ENCODE data around the gene CDC42EP2.
A peak's percentile ranks its signal among the peaks of the same experiment; 100 is the strongest.
"Not testable (repeated sequence)": the region's sequence is repeated elsewhere in the genome, so short reads cannot be mapped to it uniquely, and the experiment has no call there.

CDC42EP2 gene

GRCh38 chr11:65321828-65322485 is 7.3 kb downstream of the CDC42EP2 start:
- DNase-seq: no peak

GRCh38 chr11:65323813-65324212 is 9.1 kb downstream of the CDC42EP2 start:
- DNase-seq: no peak

DNA sequence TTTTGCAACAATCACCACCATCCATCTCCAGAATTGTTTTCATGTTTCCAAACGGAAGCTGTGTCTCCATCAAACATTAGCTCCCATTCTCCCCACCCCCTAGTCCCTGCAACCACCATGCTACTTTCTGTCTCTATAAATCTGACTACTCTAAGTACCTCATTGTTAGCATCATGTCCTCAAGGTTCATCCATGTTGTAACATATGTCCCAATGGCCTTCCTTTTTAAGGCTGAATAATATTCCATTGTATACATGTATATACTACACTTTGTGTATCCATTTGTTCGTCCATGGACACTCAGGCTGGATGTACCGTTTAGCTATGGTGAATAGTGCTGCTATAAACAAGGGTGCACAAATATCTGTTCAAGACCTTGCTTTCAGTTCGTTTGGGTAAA is 10.8 kb downstream of the CDC42EP2 start:
- DNase-seq: no peak

DNA sequence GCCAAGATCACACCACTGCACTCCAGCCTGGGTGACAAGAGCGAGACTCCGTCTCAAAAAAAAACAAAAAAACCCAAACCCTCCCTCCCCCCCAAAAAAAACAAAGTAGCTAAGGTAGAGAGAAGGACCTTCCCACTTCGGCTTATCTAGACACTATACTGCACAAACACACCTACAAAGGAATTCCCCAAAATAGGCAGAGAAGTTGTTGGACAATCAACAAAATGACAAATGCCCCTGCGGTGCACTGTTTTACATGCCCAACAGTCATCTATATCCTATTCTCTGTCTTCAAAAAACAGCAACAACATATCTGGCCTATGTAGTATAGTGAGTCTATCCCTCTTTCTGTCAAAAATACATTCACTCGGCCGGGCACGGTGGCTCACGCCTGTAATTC is 12.4 kb downstream of the CDC42EP2 start:
- no peak for DNase-seq

DNA sequence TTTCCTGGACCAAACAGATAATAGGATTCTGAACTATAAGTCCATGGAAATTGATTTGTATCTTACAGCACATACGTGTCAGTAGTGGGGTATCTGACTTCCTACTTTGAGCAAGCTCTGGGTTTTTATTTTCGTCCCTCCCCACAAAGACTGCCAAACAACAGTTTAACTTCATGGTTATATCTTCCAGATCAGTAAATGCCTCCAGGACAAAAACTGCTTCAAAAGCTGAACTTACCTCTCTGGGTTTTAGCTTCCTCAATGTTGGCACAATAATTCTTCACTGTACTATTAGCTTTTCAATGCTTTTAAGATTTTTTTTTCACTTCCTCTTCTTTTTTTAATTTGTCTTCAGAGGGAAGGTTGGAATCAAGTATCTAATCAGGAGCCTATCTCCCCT is 14.8 kb downstream of the CDC42EP2 start:
- DNase-seq: no peak

DNA sequence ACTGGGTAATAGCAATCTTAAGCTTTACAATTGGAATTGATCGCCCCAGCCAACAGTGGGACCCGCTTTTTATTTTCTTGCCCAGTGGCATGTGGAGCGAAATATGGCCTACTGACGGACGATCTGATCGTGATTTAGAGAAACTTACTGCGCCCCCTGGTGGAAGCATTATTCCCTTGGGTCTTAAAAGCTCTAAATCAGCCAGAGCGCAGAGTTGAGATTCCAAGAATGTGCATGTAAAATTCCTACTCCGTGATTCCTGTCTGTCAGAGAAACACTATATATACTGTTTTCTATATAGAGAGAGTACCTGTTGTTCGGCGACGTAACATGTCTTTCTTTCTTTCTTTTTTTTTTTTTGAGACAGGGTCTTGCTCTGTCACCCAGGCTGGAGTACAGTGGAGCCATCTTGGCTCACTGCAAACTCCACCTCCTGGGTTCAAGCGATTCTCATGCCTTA is 15.3 kb downstream of the CDC42EP2 start:
- peak; percentile 88 for DNase-seq

- DNase-seq: no peak
Observed at GRCh38 chr11:65330544-65330943, 15.9 kb downstream of the CDC42EP2 start.

DNA sequence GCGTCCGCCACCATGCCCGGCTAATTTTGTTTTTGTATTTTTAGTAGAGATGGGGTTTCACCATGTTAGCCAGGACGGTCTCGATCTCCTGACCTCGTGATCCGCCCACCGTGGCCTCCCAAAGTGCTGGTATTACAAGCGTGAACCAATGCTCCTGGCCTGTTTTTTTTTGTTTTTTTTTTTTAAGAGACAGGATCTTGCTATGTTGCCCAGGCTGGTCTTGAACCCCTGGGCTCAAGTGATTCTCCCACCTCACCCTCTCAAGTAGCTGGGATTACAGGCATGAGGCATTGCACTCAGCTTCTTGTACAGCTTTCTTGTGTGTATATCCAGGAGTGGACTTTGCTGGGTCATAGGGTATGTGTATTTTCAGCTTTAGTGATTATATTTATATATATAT is 17.9 kb downstream of the CDC42EP2 start:
- DNase-seq: not testable (repeated sequence)

- no peak for DNase-seq
Observed at GRCh38 chr11:65334696-65335295, 20.1 kb downstream of the CDC42EP2 start.

- no peak for DNase-seq
Observed at GRCh38 chr11:65338676-65339075, 24.0 kb downstream of the CDC42EP2 start.

DNA sequence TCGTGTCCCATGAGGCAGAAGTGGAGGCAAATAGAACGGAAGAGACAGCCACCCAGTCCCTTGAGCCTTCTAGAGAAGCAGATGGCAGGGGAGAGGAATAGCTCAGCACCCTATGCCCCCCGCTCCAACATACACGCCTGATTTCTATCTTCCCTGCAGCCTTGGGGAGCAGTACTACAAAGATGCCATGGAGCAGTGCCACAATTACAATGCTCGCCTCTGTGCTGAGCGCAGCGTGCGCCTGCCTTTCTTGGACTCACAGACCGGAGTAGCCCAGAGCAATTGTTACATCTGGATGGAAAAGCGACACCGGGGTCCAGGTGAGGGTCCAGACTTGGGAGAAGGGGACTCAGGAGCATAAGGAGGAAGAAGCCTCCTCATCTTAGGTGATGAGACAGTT is 25.6 kb downstream of the CDC42EP2 start:
- DNase-seq: no peak

- DNase-seq: no peak
Observed at GRCh38 chr11:65341856-65342255, 27.2 kb downstream of the CDC42EP2 start.

GRCh38 chr11:65351511-65351910 is 36.8 kb downstream of the CDC42EP2 start:
- DNase-seq: no peak

- no peak for DNase-seq
Observed at GRCh38 chr11:65352783-65353182, 38.1 kb downstream of the CDC42EP2 start.

GRCh38 chr11:65353376-65353775 is 38.7 kb downstream of the CDC42EP2 start:
- no peak for DNase-seq

DNA sequence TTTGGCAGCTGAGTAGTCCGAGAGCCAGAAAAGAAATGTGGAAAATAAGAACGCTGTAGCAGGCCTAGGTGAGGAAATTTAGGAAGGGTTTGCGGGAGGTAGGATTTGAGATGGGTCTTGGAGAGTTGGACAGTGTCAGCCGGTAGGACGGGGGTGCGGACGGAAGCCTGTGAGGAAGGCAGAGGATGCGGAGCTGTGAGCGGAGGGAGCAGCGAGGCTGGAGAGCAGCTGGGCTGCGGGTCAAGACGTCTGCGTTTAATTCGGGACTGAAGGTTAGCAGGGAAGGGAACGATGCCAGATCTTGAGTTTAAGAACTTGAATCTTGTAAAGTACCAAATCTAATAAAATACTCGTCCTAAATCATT is 39.2 kb downstream of the CDC42EP2 start:
- DNase-seq: no peak

GRCh38 chr11:65354265-65355012 is 39.8 kb downstream of the CDC42EP2 start, which contains the start of gene TIGD3:
Gene TIGD3, plus strand, starts transcription at chr11:65354751. Its CDS starts 1,058 bp downstream, at chr11:65355809.
- peak; percentile 93 for DNase-seq

DNA sequence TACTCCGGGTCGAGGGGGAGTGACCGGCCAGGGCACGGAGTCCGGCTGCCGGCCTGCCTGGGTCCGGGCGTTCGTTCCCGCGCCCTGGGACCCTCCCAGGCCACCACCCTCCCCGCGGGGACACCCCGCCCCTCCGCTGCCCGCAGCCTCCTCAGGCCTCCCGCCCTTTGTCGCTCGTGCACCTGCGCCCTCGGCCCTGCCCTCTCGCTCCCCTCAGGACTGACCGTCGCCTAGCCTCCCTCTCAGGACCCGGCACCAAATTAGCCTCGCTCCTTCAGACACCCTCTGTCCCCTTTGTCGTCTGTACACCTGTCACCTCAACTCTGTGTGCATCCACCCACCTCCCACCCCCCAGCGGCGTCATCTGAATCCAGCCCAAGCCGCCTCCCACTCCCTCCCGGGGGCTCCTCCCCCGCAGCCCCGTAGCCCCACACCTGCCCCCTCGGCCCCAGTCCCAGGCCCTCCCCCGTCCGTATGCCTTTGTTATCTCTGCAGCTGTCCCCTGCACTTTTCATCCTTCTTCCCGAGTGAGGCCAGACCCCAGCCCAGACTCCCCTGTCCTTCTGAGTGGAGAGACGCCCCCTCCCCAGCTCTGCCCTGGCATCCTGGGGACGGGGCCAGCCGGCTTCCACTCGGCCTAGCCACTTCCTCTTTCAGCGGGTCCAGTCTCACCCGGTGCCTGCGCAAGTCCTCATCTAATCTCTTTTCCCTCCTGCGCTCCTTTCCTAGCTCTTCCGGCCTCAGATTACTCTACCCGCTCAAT is 40.5 kb downstream of the CDC42EP2 start:
- DNase-seq: no peak

DNA sequence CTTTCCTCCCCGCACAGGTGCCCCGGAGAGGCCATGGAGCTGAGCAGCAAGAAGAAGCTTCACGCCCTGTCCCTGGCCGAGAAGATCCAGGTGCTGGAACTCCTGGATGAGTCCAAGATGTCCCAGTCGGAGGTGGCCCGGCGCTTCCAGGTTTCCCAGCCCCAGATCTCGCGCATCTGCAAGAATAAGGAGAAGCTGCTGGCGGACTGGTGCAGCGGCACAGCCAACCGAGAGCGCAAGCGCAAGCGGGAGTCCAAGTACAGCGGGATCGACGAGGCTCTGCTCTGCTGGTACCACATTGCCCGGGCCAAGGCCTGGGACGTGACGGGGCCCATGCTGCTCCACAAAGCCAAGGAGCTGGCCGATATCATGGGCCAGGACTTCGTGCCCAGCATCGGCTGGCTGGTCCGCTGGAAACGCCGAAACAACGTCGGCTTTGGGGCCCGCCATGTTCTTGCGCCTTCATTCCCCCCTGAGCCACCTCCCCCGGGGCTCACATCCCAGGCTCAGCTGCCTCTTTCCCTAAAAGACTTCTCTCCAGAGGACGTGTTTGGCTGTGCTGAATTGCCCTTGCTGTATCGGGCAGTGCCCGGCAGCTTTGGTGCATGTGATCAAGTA is 41.2 kb downstream of the CDC42EP2 start:
- peak; percentile 32 for DNase-seq

- no peak for DNase-seq
Observed at GRCh38 chr11:65356394-65356972, 41.8 kb downstream of the CDC42EP2 start.

- DNase-seq: no peak
Observed at GRCh38 chr11:65357856-65358356, 43.2 kb downstream of the CDC42EP2 start.

- no peak for DNase-seq
Observed at GRCh38 chr11:65362320-65362931, 47.8 kb downstream of the CDC42EP2 start.

All from fibroblast of skin of right quadriceps (primary cell).